GM12875 (cell line): ENCODE data around the gene ARF1.

ENCODE experiments used
- H3K4me3 ChIP-seq: one replicate; pipeline ENCODE4 v1.5.1; 2011; ENCODE audit warnings: low read depth, low read length, control low read depth
- CTCF ChIP-seq: IDR thresholded peaks from 2 replicates; pipeline ENCODE4 v1.5.1; 2011; ENCODE audit warnings: low read depth, mild to moderate bottlenecking, control low read depth, inconsistent platforms, low read length, moderate library complexity, borderline replicate concordance; ENCODE audit not compliant: insufficient read depth

Gene ARF1

DNA sequence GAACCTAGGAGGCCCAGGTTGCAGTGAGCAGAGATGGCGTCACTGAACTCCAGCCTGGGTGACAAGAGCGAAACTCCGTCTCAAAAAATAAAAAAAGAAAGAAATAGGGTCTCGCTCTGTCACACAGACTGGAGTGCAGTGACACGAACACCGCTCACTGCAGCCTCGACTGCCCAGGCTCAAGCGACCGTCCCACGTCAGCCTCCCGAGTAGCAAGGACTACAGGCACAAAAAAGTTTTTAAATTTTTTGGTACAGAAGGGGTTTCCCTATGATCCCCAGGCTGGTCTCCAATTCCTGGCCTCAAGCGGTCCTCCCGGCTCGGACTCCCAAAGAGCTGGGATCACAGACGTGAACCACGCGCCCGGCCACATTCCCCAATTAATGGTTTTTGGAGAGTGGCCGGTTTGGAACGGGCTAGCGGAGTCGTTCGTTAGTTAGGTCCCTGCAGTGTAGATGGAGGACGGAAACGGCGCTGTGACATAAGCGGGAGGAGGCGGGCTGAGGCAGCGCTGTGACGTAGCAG, 57.0 kb downstream of the ARF1 start:
- H3K4me3 ChIP-seq: peak overlapping the region; percentile 89
- TF ChIP-seq CTCF: no peak

DNA sequence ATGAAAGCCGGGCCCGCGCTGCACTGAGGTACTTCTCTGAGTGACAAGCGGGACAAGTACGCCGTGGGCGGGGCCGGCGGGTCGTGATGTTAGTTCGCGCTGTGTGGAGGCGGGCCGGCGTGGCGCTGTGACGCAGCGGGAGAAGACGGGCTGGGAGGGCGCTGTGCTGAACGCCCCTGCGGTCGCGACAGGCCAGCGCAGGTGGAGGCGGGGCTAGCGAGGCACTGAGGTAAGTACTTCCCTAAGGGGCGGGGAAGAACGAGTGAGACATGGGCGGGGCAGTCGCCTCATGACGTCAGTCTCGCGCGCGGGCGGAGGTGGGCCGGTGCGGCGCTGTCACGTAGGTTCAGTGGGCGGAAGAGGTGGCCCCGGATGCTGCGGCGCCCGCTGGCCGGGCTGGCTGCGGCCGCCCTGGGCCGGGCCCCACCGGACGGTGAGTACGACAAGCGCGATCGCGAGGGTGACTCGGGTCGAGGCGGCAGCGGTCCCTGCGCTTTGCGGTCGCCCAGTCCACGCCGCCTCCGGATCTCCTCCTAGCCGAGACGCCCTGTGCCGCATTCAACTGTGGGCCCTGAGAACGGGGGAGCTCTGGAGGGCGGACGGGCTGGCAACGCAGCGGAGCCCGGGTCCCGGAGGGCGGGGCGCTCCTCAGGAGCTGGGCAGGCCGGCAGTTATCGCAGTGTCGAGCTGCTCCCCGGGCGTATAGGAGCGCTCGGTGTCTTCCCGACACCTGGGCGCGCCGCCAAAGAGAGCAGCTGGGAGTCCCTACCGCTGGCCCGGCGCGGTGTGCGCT, 57.6 kb downstream of the ARF1 start, which contains the start of gene GUK1:
GUK1 (plus strand) TSS at position 349 of the 793 bp plus-strand sequence; CDS start at position 373, 24 bp downstream.
- TF ChIP-seq CTCF: peak; percentile 23; the same call in 1 of the 2 replicates
- H3K4me3 ChIP-seq: peak within 1 kb of the TSS; percentile 89

DNA sequence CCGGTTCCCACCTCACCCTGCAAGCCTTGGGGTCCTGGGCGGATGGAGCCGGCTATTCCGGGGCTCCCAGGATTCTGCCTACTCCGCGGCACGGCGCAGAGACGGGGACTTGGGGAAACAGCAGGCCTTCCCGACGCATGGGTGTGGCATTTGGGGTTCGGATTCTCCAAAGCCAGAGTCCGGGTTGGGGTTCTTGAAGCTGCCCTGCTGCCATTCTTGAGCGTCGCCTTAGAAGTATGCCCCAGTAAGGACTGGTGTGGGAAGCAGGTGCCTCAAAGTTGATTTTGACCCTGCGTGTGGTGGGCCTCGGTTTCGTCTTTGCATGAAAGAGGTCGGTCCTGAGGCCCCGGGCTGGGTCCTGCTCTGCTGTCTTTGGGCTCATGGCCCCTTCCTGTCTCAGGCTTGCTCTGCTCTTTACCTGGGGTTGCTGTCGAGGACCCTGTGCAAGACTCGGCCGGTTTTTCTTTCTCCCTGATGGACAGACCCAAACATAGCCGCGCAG, 58.3 kb downstream of the ARF1 start:
- H3K4me3 ChIP-seq: peak overlapping the region; percentile 89
- TF ChIP-seq CTCF: no peak

- no peak for TF ChIP-seq CTCF
- peak overlapping the region; percentile 89 for H3K4me3 ChIP-seq
These were observed 58.9 kb downstream of the ARF1 start for GRCh38 chr1:228141226-228142044.

GRCh38 chr1:228142155-228142691, 59.7 kb downstream of the ARF1 start:
- TF ChIP-seq CTCF: no peak
- no peak overlapping the region for H3K4me3 ChIP-seq

- no peak for TF ChIP-seq CTCF
- H3K4me3 ChIP-seq: no peak overlapping the region
These were observed 60.2 kb downstream of the ARF1 start for GRCh38 chr1:228142701-228143136.
